Muscle layer of colon (tissue), 2 donors: ENCODE measurements around the gene RENBP.
A peak's percentile ranks its signal among the peaks of the same experiment; 100 is the strongest.

Experiments
- H3K27ac ChIP-seq: one replicate; pipeline ENCODE4 v1.7.0; 2013; ENCODE audit warnings: low read depth, mild to moderate bottlenecking, low read length, moderate library complexity
- H3K27me3 ChIP-seq, 2 donors: one replicate each; pipeline ENCODE4 v1.7.0; 2013; ENCODE audit warnings: low read length in 2 of 2, mild to moderate bottlenecking in 2 of 2; ENCODE audit not compliant: insufficient read depth in 2 of 2, control insufficient read depth in 1 of 2
- H3K36me3 ChIP-seq: one replicate; pipeline ENCODE4 v1.7.0; 2013; ENCODE audit warnings: mild to moderate bottlenecking, low read length; ENCODE audit not compliant: insufficient read depth
- H3K4me1 ChIP-seq: one replicate; pipeline ENCODE4 v1.7.0; 2013; ENCODE audit warnings: mild to moderate bottlenecking, low read length; ENCODE audit not compliant: insufficient read depth
- H3K4me3 ChIP-seq, 2 donors: one replicate each; pipeline ENCODE4 v1.7.0; 2013; ENCODE audit warnings: low read length in 2 of 2, low read depth in 1 of 2, mild to moderate bottlenecking in 1 of 2, moderate library complexity in 1 of 2
- H3K9ac ChIP-seq: one replicate; pipeline ENCODE4 v1.7.0; 2013; ENCODE audit warnings: low read length
- H3K9me3 ChIP-seq: one replicate; pipeline ENCODE4 v1.7.0; 2013; ENCODE audit warnings: mild to moderate bottlenecking, low read length
- donor health status: abdominal sarcoma.
- donor health status: Adenocarcinoma of cecum.

Gene RENBP

GRCh38 chrX:153939573-153939972 lies 4.9 kb downstream of the RENBP start:
- peaks cover 0 to 7% of the 10 kb centered on the region in 2 donors for H3K27me3 ChIP-seq
- H3K9ac ChIP-seq, result no peak overlapping the region
- H3K27ac ChIP-seq, result no peak overlapping the region
- no peaks in the 10 kb centered on the region for H3K36me3 ChIP-seq
- H3K4me3 ChIP-seq, result no peak overlapping the region
- H3K9me3 ChIP-seq, result no peaks in the 10 kb centered on the region
- H3K4me1 ChIP-seq, result no peaks in the 10 kb centered on the region

GRCh38 chrX:153938226-153938786 lies 6.1 kb downstream of the RENBP start:
- Histone ChIP-seq H3K27ac (no peak overlapping the region), H3K9ac (no peak overlapping the region), H3K4me1 (peaks cover 7% of the 10 kb centered on the region), H3K9me3 (no peaks in the 10 kb centered on the region), H3K27me3 (no peaks in the 10 kb centered on the region), H3K36me3 (no peaks in the 10 kb centered on the region), H3K4me3 (no peak overlapping the region)

- H3K27me3 ChIP-seq, result no peaks in the 10 kb centered on the region
- H3K9ac ChIP-seq, result no peak overlapping the region
- no peak overlapping the region for H3K4me3 ChIP-seq
- no peak overlapping the region for H3K27ac ChIP-seq
- no peaks in the 10 kb centered on the region for H3K9me3 ChIP-seq
- peaks cover 3% of the 10 kb centered on the region for H3K36me3 ChIP-seq
- peaks cover 7% of the 10 kb centered on the region for H3K4me1 ChIP-seq
Observed at GRCh38 chrX:153937056-153937455, 7.4 kb downstream of the RENBP start.

- Histone ChIP-seq H3K9ac (no peak overlapping the region), H3K36me3 (peaks cover 12% of the 10 kb centered on the region), H3K27me3 (no peaks in the 10 kb centered on the region), H3K4me3 (no peak overlapping the region), H3K27ac (no peak overlapping the region), H3K9me3 (no peaks in the 10 kb centered on the region), H3K4me1 (peaks cover 7% of the 10 kb centered on the region)
Observed at GRCh38 chrX:153935326-153935851, 9.1 kb downstream of the RENBP start.

GRCh38 chrX:153934762-153935325 lies 9.6 kb downstream of the RENBP start, which contains the start of gene NAA10:
Gene NAA10, minus strand, starts transcription at chrX:153935037. Its CDS starts 133 bp downstream, at chrX:153934904.
- H3K27me3 ChIP-seq, result no peaks in the 10 kb centered on the region
- H3K9me3 ChIP-seq, result no peaks in the 10 kb centered on the region
- no peak within 1 kb of the TSS for H3K9ac ChIP-seq
- peak within 1 kb of the TSS; percentile 27 for H3K27ac ChIP-seq
- H3K36me3 ChIP-seq, result peaks cover 12% of the 10 kb centered on the region
- H3K4me3 ChIP-seq, result peak within 1 kb of the TSS; percentile 61 to 70
- peaks cover 7% of the 10 kb centered on the region for H3K4me1 ChIP-seq

- H3K27ac ChIP-seq, result peak overlapping the region; percentile 27
- peaks cover 10% of the 10 kb centered on the region for H3K4me1 ChIP-seq
- peak overlapping the region; percentile 61 to 70 for H3K4me3 ChIP-seq
- H3K36me3 ChIP-seq, result peaks cover 12% of the 10 kb centered on the region
- no peak overlapping the region for H3K9ac ChIP-seq
- H3K27me3 ChIP-seq, result no peaks in the 10 kb centered on the region
- no peaks in the 10 kb centered on the region for H3K9me3 ChIP-seq
Observed at GRCh38 chrX:153934148-153934761, 10.2 kb downstream of the RENBP start.

- Histone ChIP-seq H3K27me3 (no peaks in the 10 kb centered on the region), H3K4me1 (peaks cover 15% of the 10 kb centered on the region), H3K9ac (no peak overlapping the region)
Observed at GRCh38 chrX:153933748-153934147, 10.7 kb downstream of the RENBP start.

GRCh38 chrX:153932220-153932915 lies 12.1 kb downstream of the RENBP start:
- Histone ChIP-seq H3K36me3 (peaks cover 12% of the 10 kb centered on the region), H3K4me1 (peaks cover 15% of the 10 kb centered on the region), H3K4me3 (no peak overlapping the region), H3K27ac (no peak overlapping the region), H3K9ac (no peak overlapping the region), H3K9me3 (no peaks in the 10 kb centered on the region), H3K27me3 (no peaks in the 10 kb centered on the region)

More at GRCh38 chrX:153933748-153934147, 10.7 kb downstream of the RENBP start:
- Histone ChIP-seq H3K27ac (no peak overlapping the region), H3K36me3 (peaks cover 12% of the 10 kb centered on the region), H3K4me3 (peak overlapping the region; percentile 61 to 70), H3K9me3 (no peaks in the 10 kb centered on the region)

GRCh38 chrX:153931748-153932147 lies 12.7 kb downstream of the RENBP start:
- Histone ChIP-seq H3K4me1 (peaks cover 18% of the 10 kb centered on the region), H3K4me3 (no peak overlapping the region), H3K9me3 (no peaks in the 10 kb centered on the region), H3K27ac (no peak overlapping the region), H3K36me3 (peaks cover 12% of the 10 kb centered on the region), H3K9ac (no peak overlapping the region), H3K27me3 (peaks cover 0 to 3% of the 10 kb centered on the region in 2 donors)

- Histone ChIP-seq H3K27me3 (peaks cover 0 to 8% of the 10 kb centered on the region in 2 donors), H3K27ac (no peak overlapping the region), H3K36me3 (peaks cover 12% of the 10 kb centered on the region), H3K4me1 (peaks cover 22% of the 10 kb centered on the region), H3K4me3 (no peak overlapping the region), H3K9ac (no peak overlapping the region), H3K9me3 (no peaks in the 10 kb centered on the region)
Observed at GRCh38 chrX:153931151-153931550, 13.3 kb downstream of the RENBP start.
